Liver (tissue), 9 donors: ENCODE data around the gene NXPH1. TPM values are rescaled to one million over a fixed set of nuclear protein-coding genes. Genes with fewer than 3 reads are reported as not detected.

ENCODE experiments used
- DNase-seq: peaks from one replicate; pipeline ENCODE4 v3.0.0-alpha.2; 2017; ENCODE audit warnings: low spot score
- H3K27ac ChIP-seq, 2 donors: one replicate each; pipeline ENCODE4 v1.7.0; 2013; ENCODE audit warnings: inconsistent platforms in 2 of 2, low read length in 2 of 2, control low read depth in 1 of 2, low read depth in 1 of 2, mild to moderate bottlenecking in 1 of 2
- H3K27me3 ChIP-seq, 4 donors: one replicate each; pipeline versions ENCODE4 v1.6.1 to v1.7.0; 2013; ENCODE audit warnings: low read length in 3 of 4, inconsistent platforms in 1 of 4, mild to moderate bottlenecking in 1 of 4, moderate library complexity in 1 of 4; ENCODE audit not compliant: control insufficient read depth in 4 of 4, insufficient read depth in 4 of 4
- H3K36me3 ChIP-seq, 4 donors: one replicate each; pipeline versions ENCODE4 v1.6.1 to v1.7.0; 2013; ENCODE audit warnings: low read length in 3 of 4, mild to moderate bottlenecking in 3 of 4, low read depth in 1 of 4, moderate library complexity in 1 of 4; ENCODE audit not compliant: control insufficient read depth in 4 of 4, insufficient read depth in 3 of 4
- H3K4me1 ChIP-seq, 4 donors: one replicate each; pipeline versions ENCODE4 v1.6.1 to v1.7.0; 2013; ENCODE audit warnings: low read length in 3 of 4, mild to moderate bottlenecking in 3 of 4, moderate library complexity in 1 of 4; ENCODE audit not compliant: control insufficient read depth in 4 of 4, insufficient read depth in 4 of 4
- H3K4me3 ChIP-seq, 3 donors: one replicate each; pipeline versions ENCODE4 v1.6.1 to v1.7.0; 2013; ENCODE audit warnings: low read length in 3 of 3, control low read depth in 1 of 3, low read depth in 1 of 3, mild to moderate bottlenecking in 1 of 3
- H3K9ac ChIP-seq, 2 donors: one replicate each; pipeline ENCODE4 v1.7.0; 2013; ENCODE audit warnings: low read length in 2 of 2, mild to moderate bottlenecking in 2 of 2, moderate library complexity in 2 of 2, control low read depth in 1 of 2, low read depth in 1 of 2
- H3K9me3 ChIP-seq, 4 donors: one replicate each; pipeline versions ENCODE4 v1.6.1 to v1.7.0; 2013; ENCODE audit warnings: low read length in 3 of 4; ENCODE audit not compliant: control insufficient read depth in 4 of 4
- EGR1 ChIP-seq, 2 donors: IDR thresholded peaks; 2 replicates each; pipeline ENCODE4 v1.6.1; 2016 to 2018; ENCODE audit warnings: antibody characterized with exemption in 2 of 2, low read depth in 2 of 2
- FOXA1 ChIP-seq: IDR thresholded peaks from 2 replicates; pipeline ENCODE4 v1.6.1; 2016; ENCODE audit warnings: antibody characterized with exemption
- GABPA ChIP-seq, 2 donors: IDR thresholded peaks in 1 of 2; conservative IDR thresholded peaks in 1 of 2; 2 replicates each; pipeline ENCODE4 v1.6.1; 2016; ENCODE audit warnings: antibody characterized with exemption in 2 of 2, mild to moderate bottlenecking in 1 of 2, moderate library complexity in 1 of 2
- HNF4G ChIP-seq: IDR thresholded peaks from 2 replicates; pipeline ENCODE4 v1.6.1; 2016; ENCODE audit warnings: antibody characterized with exemption
- JUND ChIP-seq, 2 donors: IDR thresholded peaks; 2 replicates each; pipeline ENCODE4 v1.6.1; 2016; ENCODE audit warnings: antibody characterized with exemption in 2 of 2
- MAX ChIP-seq: IDR thresholded peaks from 2 replicates; pipeline ENCODE4 v1.6.1; 2016; ENCODE audit warnings: antibody characterized with exemption
- NR2F2 ChIP-seq: IDR thresholded peaks from 2 replicates; pipeline ENCODE4 v1.6.1; 2016; ENCODE audit warnings: antibody characterized with exemption
- RAD21 ChIP-seq, 2 donors: IDR thresholded peaks; 2 replicates each; pipeline ENCODE4 v1.6.1; 2016; ENCODE audit warnings: antibody characterized with exemption in 2 of 2, mild to moderate bottlenecking in 2 of 2
- RXRA ChIP-seq, 2 donors: IDR thresholded peaks; 2 replicates each; pipeline ENCODE4 v1.6.1; 2017 to 2018; ENCODE audit warnings: antibody characterized with exemption in 2 of 2, mild to moderate bottlenecking in 1 of 2
- SP1 ChIP-seq: IDR thresholded peaks from 2 replicates; pipeline ENCODE4 v1.6.1; 2018; ENCODE audit warnings: antibody characterized with exemption, mild to moderate bottlenecking
- TAF1 ChIP-seq: conservative IDR thresholded peaks from 2 replicates; pipeline ENCODE4 v1.6.1; 2016; ENCODE audit warnings: antibody characterized with exemption, mild to moderate bottlenecking
- YY1 ChIP-seq: IDR thresholded peaks from 2 replicates; pipeline ENCODE4 v1.6.1; 2016; ENCODE audit warnings: antibody characterized with exemption, mild to moderate bottlenecking
- WGBS: extraction: QIAGEN DNeasy Blood & Tissue Kit; methylation state at CpG from one replicate; pipeline ENCODE4 v1.1.7; 2013; 5-methylcytosine and 5-hydroxymethylcytosine counted together
- polyA plus RNA-seq, 2 donors: library from polyadenylated mRNA; stranded (reverse) in 1 of 2; unstranded in 1 of 2; fragments of 200-250 nt in 1 of 2; fragments of >200 nt in 1 of 2; fragmentation: Nextera tagmentation in 1 of 2; extraction: Ambion mirVana in 1 of 2; gene quantifications; one replicate each; pipeline versions ENCODE4 v1.2.1 to v1.2.3, GENCODE V29; 2013 to 2015
- total RNA-seq, 2 donors: library from RNA; depleted of rRNA; stranded (reverse); fragments of >200 nt; gene quantifications; one replicate each; pipeline ENCODE4 v1.2.3, GENCODE V29; 2014
- TF ChIP-seq, protein P1 (sequence below): IDR thresholded peaks from 2 replicates; pipeline ENCODE4 v1.6.1; 2016; ENCODE audit warnings: antibody characterized with exemption, mild to moderate bottlenecking
- donor health status: healthy.
- donor health status: healthy.
- donor health status: healthy.
- donor health status: healthy.
- donor health status: healthy.

NXPH1 gene
- total and polyA plus RNA-seq, 4 donors, result not detected

DNA sequence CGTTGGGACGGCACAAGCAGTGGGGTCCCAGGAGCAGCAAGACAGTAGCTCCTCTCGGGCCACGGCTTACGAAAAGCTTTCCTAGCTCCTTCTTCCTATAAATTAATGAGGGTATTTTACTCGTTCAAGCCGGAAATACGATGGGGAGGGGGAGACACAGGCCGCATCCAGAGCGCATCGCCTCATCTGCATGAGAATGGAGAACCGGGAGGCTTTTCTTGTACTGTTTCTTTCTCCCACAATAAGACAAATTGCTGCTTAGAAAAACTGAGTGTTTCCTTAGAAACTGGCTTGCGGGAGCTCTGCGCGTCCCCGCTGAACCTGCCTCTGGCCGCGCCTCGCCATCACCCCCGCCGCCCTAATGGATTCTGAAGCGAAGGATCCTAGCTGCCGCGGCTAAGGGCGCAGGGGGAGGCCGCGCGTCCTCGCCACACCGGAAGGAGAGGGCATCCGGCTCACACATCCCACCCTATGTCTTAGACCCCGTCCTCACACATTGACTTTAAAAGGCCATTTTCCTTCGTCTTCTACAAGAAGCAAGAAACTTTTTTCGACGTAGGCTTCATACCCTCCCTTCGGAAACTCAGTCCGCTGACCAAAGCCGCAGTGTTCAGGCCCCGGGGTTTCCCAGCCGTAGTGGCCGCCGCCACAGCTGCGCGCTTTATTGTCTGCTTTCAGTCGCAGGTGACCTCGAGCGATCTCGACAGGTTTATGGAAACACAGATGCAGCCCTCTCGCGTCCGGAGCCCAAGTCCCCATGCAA, 8.8 kb downstream of the NXPH1 start:
- H3K27me3 ChIP-seq, result peaks cover 10 to 31% (median 14%) of the 10 kb centered on the region in 4 donors
- H3K27ac ChIP-seq, result no peak overlapping the region
- peaks cover 0 to 6% (median 3%) of the 10 kb centered on the region in 4 donors for H3K9me3 ChIP-seq
- TF ChIP-seq RAD21 (IDR thresholded peaks at IDR 0.05) (no peak), YY1 (no peak), GABPA (IDR thresholded peaks at IDR 0.05 in 1 of 2, conservative IDR thresholded peaks at IDR 0.05 in 1 of 2) (no peak), FOXA1 (no peak), NR2F2 (no peak), HNF4G (no peak), JUND (IDR thresholded peaks at IDR 0.05) (no peak), TAF1 (no peak), MAX (no peak), EGR1 (IDR thresholded peaks at IDR 0.05; ENCODE audit: low read depth in 2 of 2) (no peak), SP1 (no peak), RXRA (IDR thresholded peaks at IDR 0.05) (no peak)
- TF ChIP-seq, protein P1, sequence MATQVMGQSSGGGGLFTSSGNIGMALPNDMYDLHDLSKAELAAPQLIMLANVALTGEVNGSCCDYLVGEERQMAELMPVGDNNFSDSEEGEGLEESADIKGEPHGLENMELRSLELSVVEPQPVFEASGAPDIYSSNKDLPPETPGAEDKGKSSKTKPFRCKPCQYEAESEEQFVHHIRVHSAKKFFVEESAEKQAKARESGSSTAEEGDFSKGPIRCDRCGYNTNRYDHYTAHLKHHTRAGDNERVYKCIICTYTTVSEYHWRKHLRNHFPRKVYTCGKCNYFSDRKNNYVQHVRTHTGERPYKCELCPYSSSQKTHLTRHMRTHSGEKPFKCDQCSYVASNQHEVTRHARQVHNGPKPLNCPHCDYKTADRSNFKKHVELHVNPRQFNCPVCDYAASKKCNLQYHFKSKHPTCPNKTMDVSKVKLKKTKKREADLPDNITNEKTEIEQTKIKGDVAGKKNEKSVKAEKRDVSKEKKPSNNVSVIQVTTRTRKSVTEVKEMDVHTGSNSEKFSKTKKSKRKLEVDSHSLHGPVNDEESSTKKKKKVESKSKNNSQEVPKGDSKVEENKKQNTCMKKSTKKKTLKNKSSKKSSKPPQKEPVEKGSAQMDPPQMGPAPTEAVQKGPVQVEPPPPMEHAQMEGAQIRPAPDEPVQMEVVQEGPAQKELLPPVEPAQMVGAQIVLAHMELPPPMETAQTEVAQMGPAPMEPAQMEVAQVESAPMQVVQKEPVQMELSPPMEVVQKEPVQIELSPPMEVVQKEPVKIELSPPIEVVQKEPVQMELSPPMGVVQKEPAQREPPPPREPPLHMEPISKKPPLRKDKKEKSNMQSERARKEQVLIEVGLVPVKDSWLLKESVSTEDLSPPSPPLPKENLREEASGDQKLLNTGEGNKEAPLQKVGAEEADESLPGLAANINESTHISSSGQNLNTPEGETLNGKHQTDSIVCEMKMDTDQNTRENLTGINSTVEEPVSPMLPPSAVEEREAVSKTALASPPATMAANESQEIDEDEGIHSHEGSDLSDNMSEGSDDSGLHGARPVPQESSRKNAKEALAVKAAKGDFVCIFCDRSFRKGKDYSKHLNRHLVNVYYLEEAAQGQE, result no peak
- H3K4me1 ChIP-seq, result peaks cover 6 to 16% (median 13%) of the 10 kb centered on the region in 4 donors
- no peak for DNase-seq
- 11% methylated on average over 51 of the region's 51 CpGs for WGBS
- no peak overlapping the region for H3K9ac ChIP-seq
- H3K36me3 ChIP-seq, result no peaks in the 10 kb centered on the region
- peak overlapping the region in 1 of 3 donors; percentile 37 for H3K4me3 ChIP-seq

DNA sequence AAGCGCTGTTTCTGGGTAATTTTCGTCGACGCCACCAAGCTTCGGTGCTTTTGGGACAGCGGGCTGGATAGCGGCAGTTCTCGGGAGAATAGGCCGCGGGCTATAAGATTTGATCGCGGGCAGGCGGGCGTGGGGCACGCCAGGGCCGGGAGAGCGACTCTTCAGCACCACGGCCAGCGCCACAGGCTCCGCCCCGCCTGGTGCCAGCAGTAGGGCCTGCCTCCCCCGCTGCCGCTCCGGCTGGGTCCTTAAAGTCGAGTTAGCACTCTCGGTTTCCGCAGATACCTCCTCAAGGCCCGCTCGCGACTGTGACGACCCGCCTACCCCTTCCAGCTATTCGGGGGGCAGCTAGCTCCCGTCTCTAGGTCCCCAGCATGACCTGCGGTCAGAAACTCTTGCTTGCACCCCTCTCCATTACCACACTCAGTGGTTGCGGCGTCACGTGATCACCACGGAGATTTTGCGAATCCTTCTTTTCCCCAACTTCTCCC, 9.4 kb downstream of the NXPH1 start:
- H3K9ac ChIP-seq, result no peak overlapping the region
- WGBS, result 8% methylated on average over 40 of the region's 40 CpGs
- H3K4me1 ChIP-seq, result peaks cover 6 to 16% (median 13%) of the 10 kb centered on the region in 4 donors
- peak; percentile 75 for DNase-seq
- TF ChIP-seq TAF1, result no peak
- TF ChIP-seq, protein P1, result peak; percentile 99
- H3K27ac ChIP-seq, result no peak overlapping the region
- H3K27me3 ChIP-seq, result peaks cover 10 to 27% (median 14%) of the 10 kb centered on the region in 4 donors
- peaks cover 0 to 6% (median 3%) of the 10 kb centered on the region in 4 donors for H3K9me3 ChIP-seq
- peak overlapping the region in 1 of 3 donors; percentile 37 for H3K4me3 ChIP-seq
- no peaks in the 10 kb centered on the region for H3K36me3 ChIP-seq
